ENCODE data around the gene IGFALS.
"Not testable (repeated sequence)": the region's sequence is repeated elsewhere in the genome, so short reads cannot be mapped to it uniquely, and the experiment has no call there.

The IGFALS gene

GRCh38 chr16:1807626-1808025 lies 14.1 kb upstream of the IGFALS start:
- DNase-seq: no peak
- no peak for TF ChIP-seq CTCF (IDR thresholded peaks at IDR 0.05; ENCODE audit: low read depth, low read length)
- Histone ChIP-seq H3K9me3 (no peaks in the 10 kb centered on the region), H3K4me3 (ENCODE audit: low read depth, low read length) (no peak overlapping the region), H3K4me1 (no peaks in the 10 kb centered on the region), H3K36me3 (peaks cover 11% of the 10 kb centered on the region; the same call in 1 of the 2 replicates), H3K27me3 (no peaks in the 10 kb centered on the region)

GRCh38 chr16:1800701-1801100 lies 7.2 kb upstream of the IGFALS start:
- H3K36me3 ChIP-seq: no peaks in the 10 kb centered on the region
- no peak overlapping the region for H3K4me3 ChIP-seq (ENCODE audit: low read depth, low read length)
- TF ChIP-seq CTCF (IDR thresholded peaks at IDR 0.05; ENCODE audit: low read depth, low read length): no peak
- peaks cover 6% of the 10 kb centered on the region for H3K9me3 ChIP-seq
- DNase-seq: no peak
- no peaks in the 10 kb centered on the region for H3K27me3 ChIP-seq
- no peaks in the 10 kb centered on the region for H3K4me1 ChIP-seq

GRCh38 chr16:1799263-1799662 lies 5.8 kb upstream of the IGFALS start:
- H3K4me1 ChIP-seq; H3K4me3 ChIP-seq (ENCODE audit: low read depth, low read length); H3K9me3 ChIP-seq; DNase-seq; H3K27me3 ChIP-seq; H3K36me3 ChIP-seq: not testable (repeated sequence)

GRCh38 chr16:1794908-1795666 lies 1.6 kb upstream of the IGFALS start:
- no peak for TF ChIP-seq CTCF (IDR thresholded peaks at IDR 0.05; ENCODE audit: low read depth, low read length)
- Histone ChIP-seq H3K27me3 (no peaks in the 10 kb centered on the region), H3K36me3 (peaks cover 13% of the 10 kb centered on the region), H3K4me3 (ENCODE audit: low read depth, low read length) (no peak overlapping the region), H3K9me3 (peaks cover 6% of the 10 kb centered on the region), H3K4me1 (no peaks in the 10 kb centered on the region)
- DNase-seq: no peak

GRCh38 chr16:1794221-1794871 lies 841 bp upstream of the IGFALS start:
- Histone ChIP-seq H3K27me3 (no peaks in the 10 kb centered on the region), H3K4me1 (no peaks in the 10 kb centered on the region), H3K36me3 (peaks cover 20% of the 10 kb centered on the region), H3K4me3 (ENCODE audit: low read depth, low read length) (no peak overlapping the region), H3K9me3 (peaks cover 6% of the 10 kb centered on the region)
- DNase-seq: no peak
- TF ChIP-seq CTCF (IDR thresholded peaks at IDR 0.05; ENCODE audit: low read depth, low read length): no peak

GRCh38 chr16:1792836-1793577 lies 498 bp downstream of the IGFALS start:
- Histone ChIP-seq H3K36me3 (peaks cover 33% of the 10 kb centered on the region), H3K4me3 (ENCODE audit: low read depth, low read length) (no peak overlapping the region), H3K9me3 (peaks cover 4% of the 10 kb centered on the region), H3K4me1 (no peaks in the 10 kb centered on the region), H3K27me3 (no peaks in the 10 kb centered on the region)
- no peak for DNase-seq
- no peak for TF ChIP-seq CTCF (IDR thresholded peaks at IDR 0.05; ENCODE audit: low read depth, low read length)
